ENCODE results near the gene PGLYRP2. TPM values are rescaled to one million over a fixed set of nuclear protein-coding genes. Genes with fewer than 3 reads are reported as not detected.

Gene PGLYRP2
- total RNA-seq, 1 donor from 2014 or later, result not detected

DNA sequence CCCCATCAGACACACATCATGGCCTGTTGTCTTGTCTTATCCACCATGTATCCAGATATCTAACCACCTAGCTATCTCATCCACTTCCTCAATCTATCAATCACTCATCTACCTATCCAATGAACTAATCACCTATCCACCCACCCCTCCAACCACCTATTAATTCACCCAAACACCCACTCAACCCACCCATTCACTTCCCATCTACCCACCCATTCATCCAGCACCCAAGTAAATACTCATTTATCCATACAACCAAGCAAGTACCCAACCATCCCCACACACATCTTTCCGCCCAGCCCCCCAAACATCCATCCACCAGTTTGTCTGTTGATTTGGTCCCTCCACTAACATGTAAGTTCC lies 28.8 kb downstream of the PGLYRP2 start:
- Mint-ChIP-seq H3K36me3 (no peaks in the 10 kb centered on the region), H3K27ac (peak overlapping the region; percentile 88), H3K4me1 (ENCODE audit: unreplicated experiment) (peaks cover 13% of the 10 kb centered on the region), H3K4me3 (peak overlapping the region; percentile 95), H3K9me3 (peaks cover 6% of the 10 kb centered on the region), H3K27me3 (peaks cover 34% of the 10 kb centered on the region)
- TF ChIP-seq CTCF (conservative IDR thresholded peaks at IDR 0.05), result no peak
- no peak for DNase-seq (ENCODE audit: extremely low spot score, unreplicated experiment)

DNA sequence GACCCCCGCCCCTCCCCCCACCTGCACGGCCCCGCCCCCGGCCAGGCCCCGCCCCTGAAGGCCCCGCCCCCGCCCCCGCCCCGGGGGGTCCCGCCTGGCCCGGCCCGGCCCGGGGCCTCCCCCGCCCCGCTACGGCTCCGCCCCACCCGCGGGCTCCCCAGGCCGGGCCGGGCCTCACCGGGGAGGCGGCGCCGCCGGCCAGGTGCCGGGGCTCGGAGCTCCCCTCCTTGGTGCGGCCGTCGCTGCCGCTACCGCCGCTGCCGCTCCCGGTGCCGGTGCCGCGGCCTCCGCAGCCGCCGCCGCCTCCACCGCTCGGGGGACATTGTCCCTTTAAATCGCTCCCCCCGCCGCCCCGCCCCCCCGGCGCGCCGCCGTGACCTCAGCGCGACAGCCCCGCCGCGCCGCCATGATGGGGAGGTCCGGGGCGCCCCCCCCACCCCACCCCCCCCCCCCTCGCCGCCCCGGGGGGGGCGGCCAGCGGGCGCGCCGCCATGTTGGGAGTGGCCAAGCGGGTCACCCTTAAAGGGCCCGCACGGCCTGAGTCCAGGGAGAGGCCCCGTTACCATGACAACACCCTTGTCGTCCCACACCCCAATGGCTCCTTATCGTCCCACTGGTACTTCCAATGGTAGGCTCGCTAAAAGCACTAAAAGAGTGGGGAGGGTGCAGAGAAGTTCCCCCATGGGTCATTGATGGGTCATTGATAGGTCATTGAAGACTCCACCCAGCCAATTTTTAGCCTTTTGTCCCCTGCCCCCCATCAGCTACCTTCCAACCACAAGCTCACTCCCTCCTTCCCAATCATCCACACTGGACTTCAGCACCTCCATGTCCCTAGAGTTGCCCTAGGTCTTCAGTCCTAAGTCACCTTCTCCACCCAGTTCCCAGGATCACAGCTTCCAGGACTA lies 29.4 kb downstream of the PGLYRP2 start, which contains the start of gene WIZ:
Gene WIZ, minus strand, starts transcription at position 337 of the 908 bp plus-strand sequence. CDS start 1,649 bp downstream, outside the sequence.
- peaks cover 13% of the 10 kb centered on the region for H3K4me1 Mint-ChIP-seq (ENCODE audit: unreplicated experiment)
- peaks cover 6% of the 10 kb centered on the region for H3K9me3 Mint-ChIP-seq
- H3K4me3 Mint-ChIP-seq, result peak within 1 kb of the TSS; percentile 95
- peak within 1 kb of the TSS; percentile 88 for H3K27ac Mint-ChIP-seq
- peaks cover 28% of the 10 kb centered on the region for H3K27me3 Mint-ChIP-seq
- H3K36me3 Mint-ChIP-seq, result no peaks in the 10 kb centered on the region
- peak; percentile 86 for DNase-seq (ENCODE audit: extremely low spot score, unreplicated experiment)
- TF ChIP-seq CTCF (conservative IDR thresholded peaks at IDR 0.05), result no peak

- Mint-ChIP-seq H3K27me3 (peaks cover 19% of the 10 kb centered on the region), H3K36me3 (no peaks in the 10 kb centered on the region), H3K4me1 (ENCODE audit: unreplicated experiment) (peaks cover 13% of the 10 kb centered on the region), H3K9me3 (peaks cover 6% of the 10 kb centered on the region), H3K4me3 (peak overlapping the region; percentile 85), H3K27ac (peak overlapping the region; percentile 55)
- no peak for TF ChIP-seq CTCF (conservative IDR thresholded peaks at IDR 0.05)
- DNase-seq (ENCODE audit: extremely low spot score, unreplicated experiment), result peak; percentile 71
These were observed 30.3 kb downstream of the PGLYRP2 start for GRCh38 chr19:15448778-15449619.

GRCh38 chr19:15448044-15448777 lies 31.1 kb downstream of the PGLYRP2 start:
- no peak for DNase-seq (ENCODE audit: extremely low spot score, unreplicated experiment)
- H3K27ac Mint-ChIP-seq, result peak overlapping the region; percentile 55
- H3K4me3 Mint-ChIP-seq, result peak overlapping the region; percentile 85
- H3K9me3 Mint-ChIP-seq, result peaks cover 6% of the 10 kb centered on the region
- peaks cover 13% of the 10 kb centered on the region for H3K4me1 Mint-ChIP-seq (ENCODE audit: unreplicated experiment)
- no peak for TF ChIP-seq CTCF (conservative IDR thresholded peaks at IDR 0.05)
- no peaks in the 10 kb centered on the region for H3K36me3 Mint-ChIP-seq
- peaks cover 12% of the 10 kb centered on the region for H3K27me3 Mint-ChIP-seq

- H3K9me3 Mint-ChIP-seq, result peaks cover 6% of the 10 kb centered on the region
- H3K27me3 Mint-ChIP-seq, result peaks cover 10% of the 10 kb centered on the region
- no peak overlapping the region for H3K27ac Mint-ChIP-seq
- DNase-seq (ENCODE audit: extremely low spot score, unreplicated experiment), result no peak
- H3K4me3 Mint-ChIP-seq, result peak overlapping the region; percentile 48
- H3K4me1 Mint-ChIP-seq (ENCODE audit: unreplicated experiment), result peaks cover 13% of the 10 kb centered on the region
- no peak for TF ChIP-seq CTCF (conservative IDR thresholded peaks at IDR 0.05)
- H3K36me3 Mint-ChIP-seq, result no peaks in the 10 kb centered on the region
These were observed 32.2 kb downstream of the PGLYRP2 start for GRCh38 chr19:15447057-15447456.
